ENCODE results near the gene PIP5K1C.

GRCh38 chr19:3670796-3671679 is 29.2 kb downstream of the PIP5K1C start:
- TF ChIP-seq POLR2A (IDR thresholded peaks at IDR 0.05) (no peak), CTCF (IDR thresholded peaks at IDR 0.05) (no peak), POLR2AphosphoS5 (IDR thresholded peaks at IDR 0.05) (peak; percentile 36 to 48 (median 36))
